Type B pancreatic cell (in vitro differentiated cells): Measurements from ENCODE around the gene CTNNB1. TPM values are rescaled to one million over a fixed set of nuclear protein-coding genes. Genes with fewer than 3 reads are reported as not detected.

Source experiments
- DNase-seq: peaks from one replicate; pipeline ENCODE4 v3.0.0; 2021; ENCODE audit warnings: mixed read lengths; ENCODE audit not compliant: unreplicated experiment; ENCODE audit errors: extremely low spot score
- H3K27ac Mint-ChIP-seq: 2 replicates; pipeline ENCODE4 v1.8.0; 2021; ENCODE audit warnings: mild to moderate bottlenecking, mixed read lengths
- H3K27me3 Mint-ChIP-seq: 2 replicates; pipeline ENCODE4 v1.8.0; 2021; ENCODE audit warnings: mixed read lengths
- H3K36me3 Mint-ChIP-seq: 2 replicates; pipeline ENCODE4 v1.8.0; 2021; ENCODE audit warnings: mixed read lengths
- H3K4me1 Mint-ChIP-seq: one replicate; pipeline ENCODE4 v1.8.0; 2021; ENCODE audit warnings: mixed read lengths; ENCODE audit not compliant: unreplicated experiment
- H3K4me3 Mint-ChIP-seq: 2 replicates; pipeline ENCODE4 v1.8.0; 2021; ENCODE audit warnings: mild to moderate bottlenecking, mixed read lengths
- H3K9me3 Mint-ChIP-seq: 2 replicates; pipeline ENCODE4 v1.8.0; 2021; ENCODE audit warnings: mixed read lengths
- CTCF ChIP-seq: fragments of 200-600 bp; sonication (generic); conservative IDR thresholded peaks from 2 replicates; pipeline ENCODE4 v1.5.0; 2021; ENCODE audit warnings: antibody characterized with exemption, mild to moderate bottlenecking
- total RNA-seq: library from RNA; stranded (reverse); gene quantifications from 2 replicates; pipeline ENCODE4 v1.2.1, GENCODE V29; 2021; ENCODE audit warnings: low replicate concordance

Gene CTNNB1
- total RNA-seq, 1 donor from 2014 or later, result 471 TPM

GRCh38 chr3:41258239-41258800 is 59.0 kb downstream of the CTNNB1 start:
- no peak for DNase-seq
- Mint-ChIP-seq H3K9me3 (no peaks in the 10 kb centered on the region), H3K27me3 (no peaks in the 10 kb centered on the region), H3K4me3 (no peak overlapping the region), H3K36me3 (no peaks in the 10 kb centered on the region), H3K4me1 (no peaks in the 10 kb centered on the region), H3K27ac (no peak overlapping the region)
- no peak for TF ChIP-seq CTCF

- H3K27me3 Mint-ChIP-seq, result no peaks in the 10 kb centered on the region
- no peaks in the 10 kb centered on the region for H3K9me3 Mint-ChIP-seq
These were observed 60.3 kb downstream of the CTNNB1 start for GRCh38 chr3:41259449-41260062.

GRCh38 chr3:41260063-41260450 is 60.8 kb downstream of the CTNNB1 start:
- H3K4me3 Mint-ChIP-seq, result no peak overlapping the region
- no peaks in the 10 kb centered on the region for H3K9me3 Mint-ChIP-seq
- no peak for TF ChIP-seq CTCF
- no peak for DNase-seq
- H3K27ac Mint-ChIP-seq, result no peak overlapping the region
- no peaks in the 10 kb centered on the region for H3K4me1 Mint-ChIP-seq
- no peaks in the 10 kb centered on the region for H3K36me3 Mint-ChIP-seq
- no peaks in the 10 kb centered on the region for H3K27me3 Mint-ChIP-seq

More at GRCh38 chr3:41259449-41260062, 60.3 kb downstream of the CTNNB1 start:
- H3K4me1 Mint-ChIP-seq, result no peaks in the 10 kb centered on the region
- H3K27ac Mint-ChIP-seq, result no peak overlapping the region
- H3K36me3 Mint-ChIP-seq, result no peaks in the 10 kb centered on the region
- DNase-seq, result no peak
- no peak for TF ChIP-seq CTCF
- H3K4me3 Mint-ChIP-seq, result no peak overlapping the region

GRCh38 chr3:41265011-41265545 is 65.8 kb downstream of the CTNNB1 start:
- Mint-ChIP-seq H3K4me3 (no peak overlapping the region), H3K36me3 (peaks cover 5% of the 10 kb centered on the region), H3K9me3 (no peaks in the 10 kb centered on the region), H3K27ac (no peak overlapping the region), H3K27me3 (no peaks in the 10 kb centered on the region), H3K4me1 (no peaks in the 10 kb centered on the region)
- TF ChIP-seq CTCF, result no peak
- no peak for DNase-seq

GRCh38 chr3:41265823-41266273 is 66.5 kb downstream of the CTNNB1 start:
- H3K36me3 Mint-ChIP-seq, result peaks cover 5% of the 10 kb centered on the region
- DNase-seq, result no peak
- no peak overlapping the region for H3K27ac Mint-ChIP-seq
- no peak for TF ChIP-seq CTCF
- H3K4me1 Mint-ChIP-seq, result no peaks in the 10 kb centered on the region
- H3K27me3 Mint-ChIP-seq, result no peaks in the 10 kb centered on the region
- no peak overlapping the region for H3K4me3 Mint-ChIP-seq
- no peaks in the 10 kb centered on the region for H3K9me3 Mint-ChIP-seq
